Mesothelial cell of epicardium (in vitro differentiated cells): ENCODE results near the gene TMPRSS9. TPM values are rescaled to one million over a fixed set of nuclear protein-coding genes. Genes with fewer than 3 reads are reported as not detected.

ENCODE experiments used
- DNase-seq, 2 experiments: peaks; one replicate each; pipeline ENCODE4 v3.0.0; 2021; ENCODE audit warnings: low spot score in 2 of 2; ENCODE audit not compliant: unreplicated experiment in 2 of 2
- H3K27ac Mint-ChIP-seq: 2 replicates; pipeline ENCODE4 v1.8.0; 2021; ENCODE audit warnings: mixed read lengths
- H3K27me3 Mint-ChIP-seq: 2 replicates; pipeline ENCODE4 v1.8.0; 2021; ENCODE audit warnings: low read depth, mixed read lengths
- H3K36me3 Mint-ChIP-seq: 2 replicates; pipeline ENCODE4 v1.8.0; 2021; ENCODE audit warnings: mixed read lengths
- H3K4me1 Mint-ChIP-seq: 2 replicates; pipeline ENCODE4 v1.8.0; 2021; ENCODE audit warnings: mixed read lengths
- H3K4me3 Mint-ChIP-seq: 2 replicates; pipeline ENCODE4 v1.8.0; 2021; ENCODE audit warnings: mild to moderate bottlenecking, moderate library complexity, mixed read lengths
- H3K9me3 Mint-ChIP-seq: 2 replicates; pipeline ENCODE4 v1.8.0; 2021; ENCODE audit warnings: mixed read lengths
- total RNA-seq: library from RNA; stranded (reverse); gene quantifications from 3 replicates; pipeline ENCODE4 v1.2.1, GENCODE V29; 2021
- TF ChIP-seq, protein P1 (sequence below): fragments of 200-600 bp; sonication (generic); IDR thresholded peaks from one replicate; pipeline ENCODE4 v1.5.0; 2021; ENCODE audit warnings: antibody characterized with exemption; ENCODE audit not compliant: unreplicated experiment

The TMPRSS9 gene
- total RNA-seq, 1 donor from 2014 or later, result 1.4 TPM

DNA sequence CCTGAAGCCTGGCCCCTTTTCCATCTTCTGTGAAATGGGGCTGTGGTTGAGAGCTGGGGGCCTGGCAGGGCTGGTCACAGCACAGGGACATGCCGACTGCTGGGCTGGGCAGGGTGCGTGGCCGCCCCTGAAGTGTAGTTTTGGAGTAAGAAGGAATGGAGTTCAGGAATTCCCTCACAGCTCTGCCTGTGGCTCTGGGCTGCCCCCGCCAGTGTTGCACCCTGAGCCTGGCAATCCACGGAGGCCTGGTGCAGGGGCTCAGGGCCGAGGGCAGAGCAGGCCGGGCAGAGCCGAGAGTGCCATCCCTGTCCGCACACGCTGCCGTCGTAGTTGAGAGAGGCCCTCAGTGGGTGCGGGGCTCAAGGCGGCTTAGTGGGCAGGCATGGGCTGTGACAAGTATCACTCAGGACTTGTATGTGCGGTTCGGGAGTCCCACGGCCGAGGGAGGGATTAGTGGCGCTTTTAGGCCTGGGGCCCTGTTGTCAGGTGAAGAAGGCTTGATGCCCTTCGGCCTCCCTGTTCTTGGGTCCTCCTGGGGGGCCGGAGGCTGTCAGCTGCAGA, 21.9 kb upstream of the TMPRSS9 start:
- DNase-seq, result no peak
- peaks cover 9% of the 10 kb centered on the region for H3K36me3 Mint-ChIP-seq
- H3K27ac Mint-ChIP-seq, result peak overlapping the region; percentile 94
- TF ChIP-seq, protein P1, sequence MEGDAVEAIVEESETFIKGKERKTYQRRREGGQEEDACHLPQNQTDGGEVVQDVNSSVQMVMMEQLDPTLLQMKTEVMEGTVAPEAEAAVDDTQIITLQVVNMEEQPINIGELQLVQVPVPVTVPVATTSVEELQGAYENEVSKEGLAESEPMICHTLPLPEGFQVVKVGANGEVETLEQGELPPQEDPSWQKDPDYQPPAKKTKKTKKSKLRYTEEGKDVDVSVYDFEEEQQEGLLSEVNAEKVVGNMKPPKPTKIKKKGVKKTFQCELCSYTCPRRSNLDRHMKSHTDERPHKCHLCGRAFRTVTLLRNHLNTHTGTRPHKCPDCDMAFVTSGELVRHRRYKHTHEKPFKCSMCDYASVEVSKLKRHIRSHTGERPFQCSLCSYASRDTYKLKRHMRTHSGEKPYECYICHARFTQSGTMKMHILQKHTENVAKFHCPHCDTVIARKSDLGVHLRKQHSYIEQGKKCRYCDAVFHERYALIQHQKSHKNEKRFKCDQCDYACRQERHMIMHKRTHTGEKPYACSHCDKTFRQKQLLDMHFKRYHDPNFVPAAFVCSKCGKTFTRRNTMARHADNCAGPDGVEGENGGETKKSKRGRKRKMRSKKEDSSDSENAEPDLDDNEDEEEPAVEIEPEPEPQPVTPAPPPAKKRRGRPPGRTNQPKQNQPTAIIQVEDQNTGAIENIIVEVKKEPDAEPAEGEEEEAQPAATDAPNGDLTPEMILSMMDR, result no peak
- no peaks in the 10 kb centered on the region for H3K9me3 Mint-ChIP-seq
- peaks cover 41% of the 10 kb centered on the region for H3K4me1 Mint-ChIP-seq
- no peak overlapping the region for H3K4me3 Mint-ChIP-seq
- no peaks in the 10 kb centered on the region for H3K27me3 Mint-ChIP-seq

DNA sequence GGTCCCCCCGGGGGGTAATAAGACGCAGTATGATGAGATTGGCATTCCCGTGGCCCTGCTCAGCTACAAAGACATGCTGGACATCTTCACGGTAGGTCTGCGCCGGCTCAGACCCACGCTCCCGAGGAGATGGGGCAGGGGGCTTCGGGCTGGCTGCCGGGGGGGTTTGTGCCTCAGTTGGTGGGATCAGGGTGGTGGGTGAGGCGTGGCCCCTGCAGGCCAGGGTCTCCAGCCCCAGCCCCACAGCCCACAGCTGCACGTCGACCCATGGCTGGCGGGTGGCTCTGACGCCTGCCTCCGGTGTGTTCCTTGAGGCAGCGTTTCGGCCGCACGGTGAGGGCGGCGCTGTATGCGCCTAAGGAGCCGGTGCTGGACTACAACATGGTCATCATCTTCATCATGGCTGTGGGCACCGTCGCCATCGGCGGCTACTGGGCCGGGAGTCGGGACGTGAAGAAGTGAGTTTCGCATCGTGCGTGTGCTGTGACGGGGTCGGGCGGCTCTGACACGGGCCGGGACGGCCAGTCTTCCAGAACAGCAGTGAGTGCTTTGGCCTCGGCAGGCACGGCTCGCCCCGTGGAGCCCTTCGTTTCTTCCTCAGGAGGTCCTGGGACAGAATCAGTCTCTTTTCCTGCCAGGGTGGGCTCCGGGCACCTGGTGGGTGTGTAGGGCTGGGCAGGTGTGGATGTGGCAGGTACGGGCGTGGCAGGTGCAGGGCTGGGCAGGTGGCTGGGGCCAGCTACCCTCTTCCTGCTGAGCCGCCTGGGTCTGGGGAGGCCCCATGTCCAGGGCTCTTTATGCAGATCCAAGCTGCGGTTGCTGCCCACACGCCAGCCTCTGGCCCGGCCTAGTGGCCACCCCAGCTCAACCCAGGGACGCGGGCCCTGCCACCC, 21.1 kb upstream of the TMPRSS9 start:
- Mint-ChIP-seq H3K27ac (peak overlapping the region; percentile 12), H3K36me3 (peaks cover 9% of the 10 kb centered on the region), H3K4me1 (peaks cover 34% of the 10 kb centered on the region), H3K9me3 (no peaks in the 10 kb centered on the region), H3K27me3 (no peaks in the 10 kb centered on the region), H3K4me3 (no peak overlapping the region)
- DNase-seq, result no peak
- TF ChIP-seq, protein P1, result no peak

DNA sequence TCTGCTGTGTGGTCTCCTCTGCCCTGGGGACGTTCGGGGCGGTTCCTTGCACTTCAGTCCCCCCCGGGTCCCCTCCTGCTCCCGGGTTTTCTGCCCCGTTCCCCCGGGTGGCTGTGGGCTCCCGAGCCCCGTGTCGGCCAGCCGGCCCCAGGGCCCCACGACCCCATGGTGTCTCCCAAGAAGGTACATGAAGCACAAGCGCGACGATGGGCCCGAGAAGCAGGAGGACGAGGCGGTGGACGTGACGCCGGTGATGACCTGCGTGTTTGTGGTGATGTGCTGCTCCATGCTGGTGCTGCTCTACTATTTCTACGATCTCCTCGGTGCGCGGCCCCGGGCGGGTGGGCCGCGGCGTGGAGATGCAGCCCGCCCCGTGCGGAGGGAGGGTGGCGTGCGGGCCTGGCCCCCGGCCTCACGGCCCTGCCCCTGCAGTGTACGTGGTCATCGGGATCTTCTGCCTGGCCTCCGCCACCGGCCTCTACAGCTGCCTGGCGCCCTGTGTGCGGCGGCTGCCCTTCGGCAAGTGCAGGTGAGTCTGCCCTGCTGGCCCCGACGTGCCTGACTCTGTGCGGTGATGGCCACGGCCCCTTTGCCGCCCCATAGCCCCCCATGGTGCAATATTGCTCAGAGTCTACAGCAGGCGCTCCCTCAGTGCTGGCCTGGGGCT, 20.3 kb upstream of the TMPRSS9 start:
- no peak overlapping the region for H3K27ac Mint-ChIP-seq
- H3K4me1 Mint-ChIP-seq, result peaks cover 34% of the 10 kb centered on the region
- peaks cover 9% of the 10 kb centered on the region for H3K36me3 Mint-ChIP-seq

GRCh38 chr19:2340496-2341243, 19.4 kb upstream of the TMPRSS9 start:
- TF ChIP-seq, protein P1, result no peak
- H3K27ac Mint-ChIP-seq, result peak overlapping the region; percentile 86
- no peak for DNase-seq
- no peak overlapping the region for H3K4me3 Mint-ChIP-seq
- H3K36me3 Mint-ChIP-seq, result peaks cover 11% of the 10 kb centered on the region
- H3K9me3 Mint-ChIP-seq, result no peaks in the 10 kb centered on the region
- peaks cover 36% of the 10 kb centered on the region for H3K4me1 Mint-ChIP-seq
- no peaks in the 10 kb centered on the region for H3K27me3 Mint-ChIP-seq

More for the DNA sequence above, 20.3 kb upstream of the TMPRSS9 start:
- Mint-ChIP-seq H3K4me3 (no peak overlapping the region), H3K27me3 (no peaks in the 10 kb centered on the region), H3K9me3 (no peaks in the 10 kb centered on the region)
- DNase-seq, result no peak
- TF ChIP-seq, protein P1, result no peak

DNA sequence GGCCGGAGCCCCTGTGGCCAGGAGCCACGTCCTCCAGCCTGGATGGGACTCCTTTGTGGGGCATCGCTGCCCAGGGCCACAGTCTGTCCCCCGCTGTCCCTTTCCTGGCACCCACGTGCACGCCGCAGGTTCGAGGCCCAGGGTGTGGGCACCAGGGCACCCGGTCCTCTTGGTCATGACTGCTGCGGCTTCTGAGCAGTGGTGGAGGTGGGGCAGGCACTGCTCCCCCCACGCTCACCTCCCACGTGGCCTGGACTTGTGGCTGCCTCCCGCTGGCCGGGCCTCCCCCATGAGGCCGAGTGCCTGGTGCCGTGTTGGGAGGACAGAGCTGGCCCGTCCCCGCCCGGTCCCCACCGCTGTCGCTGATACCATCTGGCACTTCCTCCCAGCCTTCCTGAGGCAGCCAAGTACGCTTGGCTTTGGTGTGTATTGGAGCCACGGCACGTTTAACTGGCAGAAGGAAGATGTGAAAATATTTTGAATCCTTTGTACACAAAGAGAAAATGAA, 18.8 kb upstream of the TMPRSS9 start:
- Mint-ChIP-seq H3K9me3 (no peaks in the 10 kb centered on the region), H3K4me1 (peaks cover 33% of the 10 kb centered on the region), H3K27ac (peak overlapping the region; percentile 93), H3K27me3 (no peaks in the 10 kb centered on the region), H3K4me3 (peak overlapping the region; percentile 29), H3K36me3 (peaks cover 10% of the 10 kb centered on the region)
- TF ChIP-seq, protein P1, result no peak
- no peak for DNase-seq
